SK-N-MC (cell line): ENCODE results near the gene DCST2.

ENCODE experiments used
- DNase-seq: peaks from one replicate; pipeline ENCODE4 v3.0.0-alpha.2; 2011; ENCODE audit warnings: low read depth, low spot score
- H3K27ac ChIP-seq: fragments of 200-600 bp; sonication (generic); 2 replicates; pipeline ENCODE4 v1.5.1; 2016; ENCODE audit warnings: mixed run types
- H3K36me3 ChIP-seq: fragments of 200-600 bp; sonication (generic); 2 replicates; pipeline ENCODE4 v1.6.1; 2017; ENCODE audit warnings: antibody characterized with exemption, low read length, mixed read lengths; ENCODE audit not compliant: insufficient read depth
- H3K4me3 ChIP-seq: fragments of 200-600 bp; sonication (generic); 2 replicates; pipeline ENCODE4 v1.5.1; 2016
- H3K9ac ChIP-seq: fragments of 200-600 bp; sonication (generic); 2 replicates; pipeline ENCODE4 v1.8.0; 2017; ENCODE audit warnings: mixed run types, mixed read lengths; ENCODE audit not compliant: insufficient read length
- H3K9me3 ChIP-seq: fragments of 200-600 bp; sonication (generic); 2 replicates; pipeline ENCODE4 v1.6.1; 2017; ENCODE audit warnings: low read depth, mild to moderate bottlenecking, antibody characterized with exemption, low read length, moderate library complexity, mixed read lengths
- EZH2 ChIP-seq: fragments of 200-600 bp; sonication (generic); IDR thresholded peaks from one replicate; pipeline ENCODE4 v1.6.1; 2017; ENCODE audit warnings: antibody characterized with exemption
- FOXP2 ChIP-seq: optimal IDR thresholded peaks from 2 replicates; pipeline ENCODE3; 2011; ENCODE audit warnings: mild to moderate bottlenecking, moderate library complexity; ENCODE audit not compliant: insufficient read depth; ENCODE audit errors: extremely low read length, control extremely low read depth
- POLR2AphosphoS5 ChIP-seq: IDR thresholded peaks from 2 replicates; pipeline ENCODE4 v1.6.1; 2012; ENCODE audit warnings: mild to moderate bottlenecking, low read depth, low read length, borderline replicate concordance

The DCST2 gene

DNA sequence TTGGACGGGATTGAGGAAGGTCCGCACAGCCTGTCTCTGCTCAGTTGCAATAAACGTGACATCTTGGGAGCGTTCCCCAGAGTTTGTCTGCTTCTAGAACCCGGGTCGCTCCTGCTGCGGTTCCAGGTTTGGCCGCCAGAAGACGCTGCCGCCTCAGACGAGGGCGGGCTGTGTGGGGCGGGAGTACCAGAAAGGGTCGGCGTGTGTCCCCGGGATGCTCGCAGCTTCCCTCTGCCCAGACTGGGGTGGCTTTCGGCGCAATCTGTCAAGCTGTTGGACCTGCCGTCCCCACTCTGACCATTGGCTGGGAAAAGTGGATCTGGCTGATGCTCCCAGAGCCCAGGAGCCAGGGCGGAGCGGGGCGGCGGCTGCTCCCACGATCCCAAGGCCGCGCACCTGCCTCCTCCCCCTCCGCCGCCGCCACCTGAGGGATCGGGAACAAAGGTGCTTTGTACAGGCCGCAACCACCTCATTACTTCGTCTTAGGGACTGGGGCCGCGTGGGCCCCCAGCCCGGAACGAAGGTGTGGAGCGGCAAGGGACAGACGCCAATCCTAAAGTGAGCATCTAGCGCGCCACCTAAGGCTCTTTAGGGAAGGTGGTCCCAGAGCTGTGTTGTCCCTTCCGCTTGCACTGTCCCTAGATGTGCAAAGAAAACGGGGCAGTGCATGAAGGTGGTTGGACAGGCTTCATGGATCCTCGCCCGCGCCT is 29.3 kb upstream of the DCST2 start:
- Histone ChIP-seq H3K27ac (no peak overlapping the region), H3K4me3 (peak overlapping the region; percentile 95), H3K36me3 (peaks cover 11% of the 10 kb centered on the region; the same call in 1 of the 2 replicates), H3K9me3 (no peaks in the 10 kb centered on the region), H3K9ac (no peak overlapping the region)
- TF ChIP-seq EZH2: no peak
- TF ChIP-seq FOXP2: no peak
- TF ChIP-seq POLR2AphosphoS5: no peak
- DNase-seq: no peak

DNA sequence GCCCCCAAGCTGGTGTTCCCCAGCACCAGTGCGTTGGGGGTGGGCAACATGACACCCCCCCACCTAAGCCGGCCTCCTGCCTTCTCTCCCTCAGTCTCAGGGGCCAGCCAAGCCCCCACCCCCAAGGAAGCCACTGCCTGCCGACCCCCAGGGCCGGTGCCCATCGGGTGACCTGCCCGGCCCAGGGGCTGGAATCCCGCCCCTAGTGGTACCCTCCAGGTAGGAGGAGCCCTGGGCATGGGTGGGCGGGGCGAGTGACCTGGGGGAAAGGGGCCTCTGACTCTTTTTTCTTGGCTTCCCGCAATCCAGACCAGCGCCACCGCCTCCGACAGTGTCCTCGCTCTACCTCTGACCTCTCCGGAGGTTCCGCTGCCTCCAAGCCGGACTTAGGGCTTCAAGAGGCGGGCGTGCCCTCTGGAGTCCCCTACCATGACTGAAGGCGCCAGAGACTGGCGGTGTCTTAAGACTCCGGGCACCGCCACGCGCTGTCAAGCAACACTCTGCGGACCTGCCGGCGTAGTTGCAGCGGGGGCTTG is 28.6 kb upstream of the DCST2 start:
- DNase-seq: no peak
- TF ChIP-seq POLR2AphosphoS5 (no peak), EZH2 (no peak), FOXP2 (no peak)
- peaks cover 11% of the 10 kb centered on the region; the same call in 1 of the 2 replicates for H3K36me3 ChIP-seq
- no peaks in the 10 kb centered on the region for H3K9me3 ChIP-seq
- H3K9ac ChIP-seq: no peak overlapping the region
- H3K4me3 ChIP-seq: peak overlapping the region; percentile 95
- H3K27ac ChIP-seq: no peak overlapping the region

DNA sequence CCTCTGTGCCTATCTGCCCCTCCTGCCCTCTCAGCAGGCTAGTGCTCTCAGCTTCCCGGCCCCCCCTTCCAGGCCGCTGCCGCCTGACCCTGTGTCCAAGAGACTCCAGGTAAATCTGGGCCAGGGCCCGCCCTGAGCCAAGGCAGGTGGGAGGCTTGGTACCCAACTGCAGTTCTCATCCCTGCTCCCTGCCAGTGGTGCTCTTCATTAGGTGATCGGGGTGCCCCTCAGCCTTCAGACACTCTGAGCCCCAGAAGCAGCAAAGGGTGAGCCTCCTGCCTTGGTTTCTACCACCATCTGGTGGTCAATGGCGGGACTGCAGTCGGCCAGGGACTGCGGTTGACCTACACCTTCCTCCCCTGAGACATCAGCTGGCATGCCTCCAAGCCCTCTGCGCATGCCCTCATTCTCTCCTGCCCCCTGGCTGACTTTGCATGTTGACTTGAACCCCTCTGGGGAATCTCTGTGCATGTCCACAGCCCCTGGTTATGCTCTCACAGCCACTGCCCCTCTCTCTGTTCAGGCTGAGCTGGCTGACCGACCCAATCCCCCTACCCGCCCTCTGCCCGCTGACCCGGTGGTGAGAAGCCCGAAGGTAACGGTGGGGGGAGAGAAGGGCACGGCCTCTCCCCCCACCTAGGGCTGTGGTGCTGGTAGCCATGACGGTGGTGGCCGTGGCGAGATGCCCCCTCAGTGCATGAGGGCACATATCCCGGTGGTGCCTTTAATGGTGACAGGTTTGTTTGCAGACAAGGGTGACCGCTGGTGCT is 28.0 kb upstream of the DCST2 start:
- Histone ChIP-seq H3K9me3 (no peaks in the 10 kb centered on the region), H3K27ac (no peak overlapping the region), H3K4me3 (no peak overlapping the region), H3K36me3 (peaks cover 4% of the 10 kb centered on the region; the same call in 1 of the 2 replicates), H3K9ac (no peak overlapping the region)
- no peak for TF ChIP-seq POLR2AphosphoS5
- TF ChIP-seq EZH2: no peak
- peak; percentile 86 for TF ChIP-seq FOXP2
- DNase-seq: no peak

DNA sequence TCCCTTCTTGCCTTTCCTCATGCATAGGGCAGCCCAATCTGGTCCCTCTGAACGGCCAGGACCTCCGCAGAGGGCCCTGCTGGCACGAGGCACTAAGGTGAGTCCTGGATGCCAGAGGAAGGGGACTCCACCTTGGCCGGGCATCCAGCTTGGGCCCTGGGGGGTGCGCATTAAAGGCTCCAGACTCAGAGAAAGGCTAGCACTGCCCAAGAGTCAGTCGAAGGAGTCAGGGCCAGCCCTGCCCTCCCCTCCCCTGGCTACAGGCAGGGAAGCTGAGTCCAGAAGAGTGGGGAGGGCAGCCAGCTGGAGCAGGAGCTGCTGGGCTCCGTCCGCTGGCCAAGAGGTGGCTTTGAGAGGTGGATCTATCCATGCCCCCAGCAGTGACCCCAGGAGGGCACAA is 27.2 kb upstream of the DCST2 start:
- H3K36me3 ChIP-seq: no peaks in the 10 kb centered on the region
- TF ChIP-seq FOXP2 (no peak), EZH2 (no peak), POLR2AphosphoS5 (no peak)
- no peak overlapping the region for H3K9ac ChIP-seq
- no peak overlapping the region for H3K27ac ChIP-seq
- H3K9me3 ChIP-seq: no peaks in the 10 kb centered on the region
- no peak for DNase-seq
- no peak overlapping the region for H3K4me3 ChIP-seq

DNA sequence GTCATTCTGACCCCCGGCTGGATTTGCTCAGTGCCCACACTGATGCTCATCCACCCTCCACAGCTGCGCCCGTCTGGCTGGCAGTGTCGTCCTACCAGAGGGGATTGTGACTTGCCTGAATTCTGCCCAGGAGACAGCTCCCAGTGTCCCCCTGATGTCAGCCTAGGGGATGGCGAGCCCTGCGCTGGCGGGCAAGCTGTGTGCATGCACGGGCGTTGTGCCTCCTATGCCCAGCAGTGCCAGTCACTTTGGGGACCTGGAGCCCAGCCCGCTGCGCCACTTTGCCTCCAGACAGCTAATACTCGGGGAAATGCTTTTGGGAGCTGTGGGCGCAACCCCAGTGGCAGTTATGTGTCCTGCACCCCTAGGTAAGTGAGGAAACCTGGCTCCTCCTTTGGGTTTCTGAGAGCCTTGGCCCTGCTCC is 24.2 kb upstream of the DCST2 start:
- Histone ChIP-seq H3K36me3 (no peaks in the 10 kb centered on the region), H3K27ac (no peak overlapping the region), H3K9me3 (no peaks in the 10 kb centered on the region), H3K9ac (no peak overlapping the region), H3K4me3 (no peak overlapping the region)
- TF ChIP-seq FOXP2 (no peak), EZH2 (no peak), POLR2AphosphoS5 (no peak)
- no peak for DNase-seq

DNA sequence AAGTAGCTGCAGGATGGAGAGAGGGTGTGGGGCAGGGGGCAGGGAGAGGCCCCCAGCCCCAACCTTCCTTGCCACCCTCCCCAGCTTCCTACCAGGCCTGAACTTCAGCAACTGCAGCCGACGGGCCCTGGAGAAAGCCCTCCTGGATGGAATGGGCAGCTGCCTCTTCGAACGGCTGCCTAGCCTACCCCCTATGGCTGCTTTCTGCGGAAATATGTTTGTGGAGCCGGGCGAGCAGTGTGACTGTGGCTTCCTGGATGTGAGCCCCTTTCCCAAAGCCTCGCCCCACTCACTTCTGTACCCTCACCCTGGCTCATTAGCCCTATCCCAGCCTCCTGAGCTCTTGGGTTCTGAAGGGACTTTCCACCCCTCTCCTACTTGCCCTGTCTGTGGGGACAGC is 23.5 kb upstream of the DCST2 start:
- Histone ChIP-seq H3K4me3 (no peak overlapping the region), H3K27ac (no peak overlapping the region), H3K36me3 (no peaks in the 10 kb centered on the region), H3K9me3 (no peaks in the 10 kb centered on the region), H3K9ac (no peak overlapping the region)
- TF ChIP-seq EZH2 (no peak), POLR2AphosphoS5 (no peak), FOXP2 (no peak)
- DNase-seq: no peak

DNA sequence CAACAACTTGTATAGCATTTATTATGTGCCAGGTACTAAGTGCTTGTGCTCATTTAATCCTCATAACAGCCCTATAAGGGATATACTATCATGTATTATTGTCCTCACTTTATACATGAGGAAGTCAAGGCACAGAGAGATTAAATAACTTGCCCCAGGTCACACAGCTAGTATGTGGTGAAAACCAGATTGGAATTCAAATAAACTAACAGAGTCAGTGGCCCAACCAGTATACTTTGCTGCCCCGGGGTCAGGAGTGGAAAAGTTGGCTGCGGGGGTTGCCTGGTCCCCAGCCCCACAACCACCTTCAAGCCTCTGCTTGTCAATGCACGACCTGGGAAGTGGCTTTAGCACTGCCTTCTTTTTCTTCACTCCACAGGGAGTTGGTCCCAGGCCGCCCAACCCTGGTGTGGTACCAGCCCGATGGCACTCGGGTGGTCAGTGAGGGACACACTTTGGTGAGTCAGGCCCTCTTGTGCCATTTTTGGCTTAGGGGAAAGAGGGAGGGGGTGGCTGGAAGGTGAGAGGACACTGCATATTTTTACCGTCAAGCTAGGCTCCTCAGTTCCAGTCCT is 20.0 kb upstream of the DCST2 start:
- Histone ChIP-seq H3K4me3 (no peak overlapping the region), H3K9ac (no peak overlapping the region), H3K9me3 (no peaks in the 10 kb centered on the region), H3K27ac (no peak overlapping the region), H3K36me3 (no peaks in the 10 kb centered on the region)
- TF ChIP-seq FOXP2 (no peak), EZH2 (no peak), POLR2AphosphoS5 (no peak)
- no peak for DNase-seq
